Natural killer cell (primary cell): ENCODE results near the gene TNS3. TPM values are rescaled to one million over a fixed set of nuclear protein-coding genes. Genes with fewer than 3 reads are reported as not detected.

ENCODE experiments used
- ATAC-seq, 3 donors: fragments of 150-1000 bp in 2 of 3; fragments of 200-7000 bp in 1 of 3; cut with Tn5 transposase; 1 replicate in 1 of 3; 2 replicates in 2 of 3; pipeline ENCODE4 v1.10.0; 2021; ENCODE audit warnings: mild to moderate bottlenecking in 2 of 3, moderate library complexity in 2 of 3
- DNase-seq, 2 donors: peaks; one replicate each; pipeline versions ENCODE4 v3.0.0 to v3.0.0-alpha.2; 2013 to 2021; ENCODE audit warnings: mixed read lengths in 1 of 2
- H3K27ac ChIP-seq: one replicate; pipeline ENCODE4 v1.5.1; 2013; ENCODE audit warnings: mild to moderate bottlenecking, low read length
- H3K27me3 ChIP-seq: one replicate; pipeline ENCODE4 v1.6.1; 2013; ENCODE audit warnings: low read length; ENCODE audit not compliant: control insufficient read depth, insufficient read depth
- H3K36me3 ChIP-seq: one replicate; pipeline ENCODE4 v1.6.1; 2013; ENCODE audit warnings: low read length; ENCODE audit not compliant: control insufficient read depth, insufficient read depth
- H3K4me1 ChIP-seq: one replicate; pipeline ENCODE4 v1.6.1; 2013; ENCODE audit warnings: low read length; ENCODE audit not compliant: control insufficient read depth, insufficient read depth
- H3K4me3 ChIP-seq: one replicate; pipeline ENCODE4 v1.5.1; 2013; ENCODE audit warnings: low read length
- H3K9me3 ChIP-seq: one replicate; pipeline ENCODE4 v1.6.1; 2013; ENCODE audit warnings: low read length; ENCODE audit not compliant: control insufficient read depth, insufficient read depth
- H3K27ac Mint-ChIP-seq, 2 donors: one replicate each; pipeline ENCODE4 v1.8.0; 2022; ENCODE audit warnings: mild to moderate bottlenecking in 2 of 2, mixed read lengths in 2 of 2, moderate library complexity in 1 of 2
- H3K27me3 Mint-ChIP-seq, 2 donors: one replicate each; pipeline ENCODE4 v1.8.0; 2022; ENCODE audit warnings: low read depth in 2 of 2, mixed read lengths in 2 of 2
- H3K36me3 Mint-ChIP-seq: one replicate; pipeline ENCODE4 v1.8.0; 2022; ENCODE audit warnings: mixed read lengths
- H3K4me1 Mint-ChIP-seq, 2 donors: one replicate each; pipeline ENCODE4 v1.8.0; 2022; ENCODE audit warnings: mixed read lengths in 2 of 2
- H3K4me3 Mint-ChIP-seq: one replicate; pipeline ENCODE4 v1.8.0; 2022; ENCODE audit warnings: mild to moderate bottlenecking, moderate library complexity, mixed read lengths
- H3K9me3 Mint-ChIP-seq, 2 donors: one replicate each; pipeline ENCODE4 v1.8.0; 2022; ENCODE audit warnings: mixed read lengths in 2 of 2
- CTCF ChIP-seq: fragments of 200-600 bp; IDR thresholded peaks from one replicate; pipeline ENCODE4 v1.8.0; 2022; ENCODE audit warnings: antibody characterized with exemption
- WGBS: methylation state at CpG from one replicate; pipeline ENCODE4 v1.1.7; 2013; ENCODE audit warnings: missing lambda C conversion rate; ENCODE audit not compliant: insufficient coverage; 5-methylcytosine and 5-hydroxymethylcytosine counted together
- intact Hi-C: fragments of 100-400 bp; cut with micrococcal nuclease; formaldehyde crosslinking; loops from one replicate; pipeline ENCODE4 v1.14.2; 2022
- total RNA-seq, 4 donors: library from RNA; stranded (reverse); fragments of 120-200 nt in 1 of 4; gene quantifications; one replicate each; pipeline versions ENCODE4 v1.2.3 to v1.2.4, GENCODE V29; 2013 to 2022

TNS3 gene
- total RNA-seq, 3 donors from 2014 or later (not counting 1 experiment from before 2014, with no cell fraction given), result 1.6 to 3.5 (median 2.9) TPM

GRCh38 chr7:47400001-47400400 lies 181.9 kb downstream of the TNS3 start:
- intact Hi-C loops, result no loop called here
- Histone ChIP-seq H3K36me3 (no peaks in the 10 kb centered on the region), H3K27me3 (no peaks in the 10 kb centered on the region), H3K4me1 (no peaks in the 10 kb centered on the region), H3K4me3 (no peak overlapping the region), H3K9me3 (no peaks in the 10 kb centered on the region), H3K27ac (no peak overlapping the region)
- no peak for ATAC-seq
- Mint-ChIP-seq H3K4me3 (no peak overlapping the region), H3K27me3 (peaks cover 7 to 17% of the 10 kb centered on the region in 2 donors), H3K4me1 (no peaks in the 10 kb centered on the region), H3K9me3 (no peaks in the 10 kb centered on the region), H3K27ac (no peak overlapping the region), H3K36me3 (no peaks in the 10 kb centered on the region)
- no peak for DNase-seq
- 78% methylated on average over 2 of the region's 2 CpGs for WGBS
- TF ChIP-seq CTCF, result no peak

- H3K27ac Mint-ChIP-seq, result no peak overlapping the region
- DNase-seq (no peak), ATAC-seq (no peak)
- H3K36me3 ChIP-seq, result no peaks in the 10 kb centered on the region
- no peak overlapping the region for H3K4me3 Mint-ChIP-seq
- peaks cover 9 to 18% of the 10 kb centered on the region in 2 donors for H3K27me3 Mint-ChIP-seq
- no peaks in the 10 kb centered on the region for H3K4me1 ChIP-seq
- no peak for TF ChIP-seq CTCF
- no peaks in the 10 kb centered on the region for H3K4me1 Mint-ChIP-seq
- H3K9me3 ChIP-seq, result no peaks in the 10 kb centered on the region
- H3K36me3 Mint-ChIP-seq, result no peaks in the 10 kb centered on the region
- H3K4me3 ChIP-seq, result no peak overlapping the region
- WGBS, result 92% methylated on average over 11 of the region's 11 CpGs
- no peaks in the 10 kb centered on the region for H3K27me3 ChIP-seq
- H3K9me3 Mint-ChIP-seq, result no peaks in the 10 kb centered on the region
- no peak overlapping the region for H3K27ac ChIP-seq
- intact Hi-C loops, result no loop called here
Observed at GRCh38 chr7:47394751-47395252, 187.1 kb downstream of the TNS3 start.

GRCh38 chr7:47394216-47394615 lies 187.7 kb downstream of the TNS3 start:
- ATAC-seq (no peak), DNase-seq (no peak)
- H3K27ac Mint-ChIP-seq, result no peak overlapping the region
- no peak for TF ChIP-seq CTCF
- Histone ChIP-seq H3K9me3 (no peaks in the 10 kb centered on the region), H3K27me3 (no peaks in the 10 kb centered on the region), H3K4me1 (no peaks in the 10 kb centered on the region), H3K4me3 (no peak overlapping the region), H3K27ac (no peak overlapping the region), H3K36me3 (no peaks in the 10 kb centered on the region)
- intact Hi-C loops, result no loop called here
- no peaks in the 10 kb centered on the region for H3K9me3 Mint-ChIP-seq
- no peak overlapping the region for H3K4me3 Mint-ChIP-seq
- no peaks in the 10 kb centered on the region for H3K36me3 Mint-ChIP-seq
- no peaks in the 10 kb centered on the region for H3K4me1 Mint-ChIP-seq
- 91% methylated on average over 6 of the region's 6 CpGs for WGBS
- H3K27me3 Mint-ChIP-seq, result peaks cover 9 to 18% of the 10 kb centered on the region in 2 donors

- Mint-ChIP-seq H3K27ac (no peak overlapping the region), H3K4me1 (no peaks in the 10 kb centered on the region), H3K4me3 (no peak overlapping the region), H3K36me3 (no peaks in the 10 kb centered on the region), H3K27me3 (peaks cover 9 to 12% of the 10 kb centered on the region in 2 donors), H3K9me3 (no peaks in the 10 kb centered on the region)
- DNase-seq (no peak), ATAC-seq (no peak)
- no peaks in the 10 kb centered on the region for H3K27me3 ChIP-seq
- no peaks in the 10 kb centered on the region for H3K9me3 ChIP-seq
- H3K4me1 ChIP-seq, result no peaks in the 10 kb centered on the region
- no peaks in the 10 kb centered on the region for H3K36me3 ChIP-seq
- WGBS, result 98% methylated on average over 7 of the region's 7 CpGs
- no peak overlapping the region for H3K27ac ChIP-seq
- intact Hi-C loops, result no loop called here
- H3K4me3 ChIP-seq, result no peak overlapping the region
- no peak for TF ChIP-seq CTCF
Observed at GRCh38 chr7:47393406-47393805, 188.5 kb downstream of the TNS3 start.
